Measurements from ENCODE around the gene CKAP4. TPM values are rescaled to one million over a fixed set of nuclear protein-coding genes. Genes with fewer than 3 reads are reported as not detected.
A peak's percentile ranks its signal among the peaks of the same experiment; 100 is the strongest.

CKAP4 gene
- total and polyA plus RNA-seq, 2 of the 13 experiments (the other 11 are each of a cell fraction or from before 2014, with no cell fraction given): 39.2 to 70.2 TPM

DNA sequence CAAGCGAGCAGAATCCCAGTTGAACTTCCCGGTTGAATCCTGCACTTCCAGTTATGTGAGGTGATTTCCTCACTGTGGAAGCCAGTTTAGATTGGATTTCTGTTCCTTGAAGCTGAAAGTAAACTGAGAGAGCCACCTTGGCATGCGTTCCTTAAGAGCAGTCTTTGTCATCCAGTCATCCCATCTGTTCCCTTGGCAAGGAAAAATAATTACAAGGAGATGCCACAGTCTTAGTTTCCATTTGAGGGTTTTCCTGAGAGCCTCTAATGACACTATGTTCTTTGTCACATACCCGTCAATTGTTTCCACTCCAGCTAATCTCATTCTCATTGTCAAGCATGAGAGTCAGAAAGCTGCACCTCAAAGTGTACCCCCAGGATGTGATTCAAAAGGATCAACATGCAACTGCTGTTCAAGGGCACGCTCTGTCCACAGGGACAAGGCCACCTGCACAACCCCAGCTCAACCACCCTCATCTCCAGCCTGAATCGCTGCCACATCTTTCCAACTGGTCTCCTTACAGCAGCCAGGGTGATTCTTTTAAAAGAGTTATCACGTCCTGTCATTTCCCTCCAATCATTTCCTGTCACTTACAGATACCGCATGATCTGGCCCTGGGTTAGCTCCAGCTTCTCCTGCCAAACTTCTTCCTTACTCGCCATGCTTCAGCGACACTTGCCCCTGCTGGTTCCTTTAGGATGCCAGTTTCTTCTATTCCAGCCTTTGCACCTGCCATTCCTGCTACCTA lies 36.7 kb upstream of the CKAP4 start (continued):
- TF ChIP-seq, protein P1, sequence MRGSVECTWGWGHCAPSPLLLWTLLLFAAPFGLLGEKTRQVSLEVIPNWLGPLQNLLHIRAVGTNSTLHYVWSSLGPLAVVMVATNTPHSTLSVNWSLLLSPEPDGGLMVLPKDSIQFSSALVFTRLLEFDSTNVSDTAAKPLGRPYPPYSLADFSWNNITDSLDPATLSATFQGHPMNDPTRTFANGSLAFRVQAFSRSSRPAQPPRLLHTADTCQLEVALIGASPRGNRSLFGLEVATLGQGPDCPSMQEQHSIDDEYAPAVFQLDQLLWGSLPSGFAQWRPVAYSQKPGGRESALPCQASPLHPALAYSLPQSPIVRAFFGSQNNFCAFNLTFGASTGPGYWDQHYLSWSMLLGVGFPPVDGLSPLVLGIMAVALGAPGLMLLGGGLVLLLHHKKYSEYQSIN (CRISPR knock-in tag; IDR thresholded peaks at IDR 0.05; ENCODE audit: borderline replicate concordance): no peak
- TF ChIP-seq ZNF138 (CRISPR knock-in tag; IDR thresholded peaks at IDR 0.05; ENCODE audit: low read depth) (no peak), ZNF256 (CRISPR knock-in tag; conservative IDR thresholded peaks at IDR 0.05) (no peak), NFYB (CRISPR knock-in tag; IDR thresholded peaks at IDR 0.05) (no peak), IRX3 (CRISPR knock-in tag; IDR thresholded peaks at IDR 0.05; ENCODE audit: borderline replicate concordance, low read depth) (no peak), ZMYM4 (CRISPR knock-in tag; IDR thresholded peaks at IDR 0.05) (no peak; the same call in 1 of the 2 replicates), KDM6A (CRISPR knock-in tag; IDR thresholded peaks at IDR 0.05; ENCODE audit: low read depth) (peak; percentile 82), KDM4B (CRISPR knock-in tag; IDR thresholded peaks at IDR 0.05) (no peak), ZNF530 (CRISPR knock-in tag; IDR thresholded peaks at IDR 0.05; ENCODE audit: low read depth) (no peak), ATAD3A (CRISPR knock-in tag; IDR thresholded peaks at IDR 0.05) (no peak), ZBTB3 (CRISPR knock-in tag; IDR thresholded peaks at IDR 0.05; ENCODE audit: borderline replicate concordance, low read depth) (no peak), TOPORS (CRISPR knock-in tag; IDR thresholded peaks at IDR 0.05) (no peak), ZNF446 (CRISPR knock-in tag; IDR thresholded peaks at IDR 0.05) (no peak), HDAC6 (IDR thresholded peaks at IDR 0.05; ENCODE audit: low read depth, low read length) (no peak)
- TF ChIP-seq, protein P2, sequence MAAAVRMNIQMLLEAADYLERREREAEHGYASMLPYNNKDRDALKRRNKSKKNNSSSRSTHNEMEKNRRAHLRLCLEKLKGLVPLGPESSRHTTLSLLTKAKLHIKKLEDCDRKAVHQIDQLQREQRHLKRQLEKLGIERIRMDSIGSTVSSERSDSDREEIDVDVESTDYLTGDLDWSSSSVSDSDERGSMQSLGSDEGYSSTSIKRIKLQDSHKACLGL (CRISPR knock-in tag; IDR thresholded peaks at IDR 0.05): no peak
- TF ChIP-seq, protein P3, sequence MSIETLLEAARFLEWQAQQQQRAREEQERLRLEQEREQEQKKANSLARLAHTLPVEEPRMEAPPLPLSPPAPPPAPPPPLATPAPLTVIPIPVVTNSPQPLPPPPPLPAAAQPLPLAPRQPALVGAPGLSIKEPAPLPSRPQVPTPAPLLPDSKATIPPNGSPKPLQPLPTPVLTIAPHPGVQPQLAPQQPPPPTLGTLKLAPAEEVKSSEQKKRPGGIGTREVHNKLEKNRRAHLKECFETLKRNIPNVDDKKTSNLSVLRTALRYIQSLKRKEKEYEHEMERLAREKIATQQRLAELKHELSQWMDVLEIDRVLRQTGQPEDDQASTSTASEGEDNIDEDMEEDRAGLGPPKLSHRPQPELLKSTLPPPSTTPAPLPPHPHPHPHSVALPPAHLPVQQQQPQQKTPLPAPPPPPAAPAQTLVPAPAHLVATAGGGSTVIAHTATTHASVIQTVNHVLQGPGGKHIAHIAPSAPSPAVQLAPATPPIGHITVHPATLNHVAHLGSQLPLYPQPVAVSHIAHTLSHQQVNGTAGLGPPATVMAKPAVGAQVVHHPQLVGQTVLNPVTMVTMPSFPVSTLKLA (IDR thresholded peaks at IDR 0.05): no peak; the same call in 1 of the 2 replicates
- TF ChIP-seq, protein P4, sequence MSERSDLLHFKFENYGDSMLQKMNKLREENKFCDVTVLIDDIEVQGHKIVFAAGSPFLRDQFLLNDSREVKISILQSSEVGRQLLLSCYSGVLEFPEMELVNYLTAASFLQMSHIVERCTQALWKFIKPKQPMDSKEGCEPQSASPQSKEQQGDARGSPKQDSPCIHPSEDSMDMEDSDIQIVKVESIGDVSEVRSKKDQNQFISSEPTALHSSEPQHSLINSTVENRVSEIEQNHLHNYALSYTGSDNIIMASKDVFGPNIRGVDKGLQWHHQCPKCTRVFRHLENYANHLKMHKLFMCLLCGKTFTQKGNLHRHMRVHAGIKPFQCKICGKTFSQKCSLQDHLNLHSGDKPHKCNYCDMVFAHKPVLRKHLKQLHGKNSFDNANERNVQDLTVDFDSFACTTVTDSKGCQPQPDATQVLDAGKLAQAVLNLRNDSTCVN (CRISPR knock-in tag; IDR thresholded peaks at IDR 0.05; ENCODE audit: borderline replicate concordance): peak; percentile 91
- TF ChIP-seq, protein P5, sequence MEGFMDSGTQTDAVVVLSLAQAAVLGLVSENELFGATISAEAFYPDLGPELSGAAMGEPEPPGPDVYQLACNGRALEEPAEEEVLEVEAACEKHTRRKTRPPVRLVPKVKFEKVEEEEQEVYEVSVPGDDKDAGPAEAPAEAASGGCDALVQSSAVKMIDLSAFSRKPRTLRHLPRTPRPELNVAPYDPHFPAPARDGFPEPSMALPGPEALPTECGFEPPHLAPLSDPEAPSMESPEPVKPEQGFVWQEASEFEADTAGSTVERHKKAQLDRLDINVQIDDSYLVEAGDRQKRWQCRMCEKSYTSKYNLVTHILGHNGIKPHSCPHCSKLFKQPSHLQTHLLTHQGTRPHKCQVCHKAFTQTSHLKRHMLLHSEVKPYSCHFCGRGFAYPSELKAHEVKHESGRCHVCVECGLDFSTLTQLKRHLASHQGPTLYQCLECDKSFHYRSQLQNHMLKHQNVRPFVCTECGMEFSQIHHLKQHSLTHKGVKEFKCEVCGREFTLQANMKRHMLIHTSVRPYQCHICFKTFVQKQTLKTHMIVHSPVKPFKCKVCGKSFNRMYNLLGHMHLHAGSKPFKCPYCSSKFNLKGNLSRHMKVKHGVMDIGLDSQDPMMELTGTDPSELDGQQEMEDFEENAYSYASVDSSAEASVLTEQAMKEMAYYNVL (CRISPR knock-in tag; IDR thresholded peaks at IDR 0.05; ENCODE audit: borderline replicate concordance): peak; percentile 77; the same call in 1 of the 2 replicates
- TF ChIP-seq, protein P6, sequence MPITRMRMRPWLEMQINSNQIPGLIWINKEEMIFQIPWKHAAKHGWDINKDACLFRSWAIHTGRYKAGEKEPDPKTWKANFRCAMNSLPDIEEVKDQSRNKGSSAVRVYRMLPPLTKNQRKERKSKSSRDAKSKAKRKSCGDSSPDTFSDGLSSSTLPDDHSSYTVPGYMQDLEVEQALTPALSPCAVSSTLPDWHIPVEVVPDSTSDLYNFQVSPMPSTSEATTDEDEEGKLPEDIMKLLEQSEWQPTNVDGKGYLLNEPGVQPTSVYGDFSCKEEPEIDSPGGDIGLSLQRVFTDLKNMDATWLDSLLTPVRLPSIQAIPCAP (CRISPR knock-in tag; IDR thresholded peaks at IDR 0.05; ENCODE audit: low read depth): no peak
- TF ChIP-seq, protein P7, sequence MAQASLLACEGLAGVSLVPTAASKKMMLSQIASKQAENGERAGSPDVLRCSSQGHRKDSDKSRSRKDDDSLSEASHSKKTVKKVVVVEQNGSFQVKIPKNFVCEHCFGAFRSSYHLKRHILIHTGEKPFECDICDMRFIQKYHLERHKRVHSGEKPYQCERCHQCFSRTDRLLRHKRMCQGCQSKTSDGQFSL (CRISPR knock-in tag; IDR thresholded peaks at IDR 0.05): no peak

All from HepG2 (cell line).